HG02852 (cell line): Measurements from ENCODE around the gene MPRIP.

Experiments used
- ATAC-seq: cut with Tn5 transposase; IDR thresholded peaks from one replicate; pipeline ENCODE4 v1.9.1; 2021; ENCODE audit warnings: mild to moderate bottlenecking, moderate library complexity; ENCODE audit not compliant: unreplicated experiment

Gene MPRIP

DNA sequence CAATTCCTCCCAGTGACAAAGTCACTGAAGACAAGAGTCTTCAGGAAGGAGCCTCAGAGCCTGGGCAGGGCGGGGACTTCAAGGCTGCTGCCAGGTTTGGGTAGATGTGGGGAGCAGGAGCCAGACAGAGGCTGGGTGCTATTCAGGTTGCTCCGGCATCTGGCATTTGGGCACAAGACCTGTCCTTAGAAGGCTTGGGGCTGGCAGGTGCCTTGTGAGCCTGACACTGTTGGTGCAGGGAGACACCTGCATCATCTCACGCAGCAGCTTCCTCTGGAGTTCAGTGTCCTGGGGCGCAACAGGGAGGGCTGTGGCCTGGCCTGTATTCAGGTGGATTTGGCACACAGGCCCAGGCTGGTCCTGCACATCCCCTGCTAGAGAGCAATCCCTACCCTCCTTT is 65.0 kb downstream of the MPRIP start:
- no peak for ATAC-seq

DNA sequence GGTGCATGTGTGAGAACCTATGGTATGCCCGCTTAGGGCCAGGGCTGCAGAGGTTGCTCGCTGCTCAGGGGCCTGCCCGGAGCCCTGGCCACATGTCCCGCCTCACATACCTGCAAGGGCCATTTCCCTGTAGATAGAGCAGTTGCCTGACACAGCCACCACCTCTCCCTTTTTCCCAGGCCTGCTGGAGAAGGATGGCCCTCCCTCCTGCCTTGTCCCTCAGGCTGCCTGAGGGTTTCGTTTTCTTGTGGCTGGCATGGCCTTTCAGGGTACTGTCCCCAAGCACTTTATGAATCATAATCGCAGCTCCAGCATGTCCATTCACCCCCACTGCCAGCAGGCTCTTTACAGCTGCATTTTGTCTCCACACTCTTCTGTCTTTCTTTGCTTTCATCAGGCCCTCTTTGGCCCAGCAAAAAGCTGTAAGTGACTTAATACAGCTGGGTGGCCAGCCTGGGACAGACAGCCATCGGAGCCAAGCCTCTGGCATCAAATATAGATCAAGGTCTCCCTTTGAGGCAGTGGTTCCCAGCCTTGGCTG is 65.7 kb downstream of the MPRIP start:
- no peak for ATAC-seq

DNA sequence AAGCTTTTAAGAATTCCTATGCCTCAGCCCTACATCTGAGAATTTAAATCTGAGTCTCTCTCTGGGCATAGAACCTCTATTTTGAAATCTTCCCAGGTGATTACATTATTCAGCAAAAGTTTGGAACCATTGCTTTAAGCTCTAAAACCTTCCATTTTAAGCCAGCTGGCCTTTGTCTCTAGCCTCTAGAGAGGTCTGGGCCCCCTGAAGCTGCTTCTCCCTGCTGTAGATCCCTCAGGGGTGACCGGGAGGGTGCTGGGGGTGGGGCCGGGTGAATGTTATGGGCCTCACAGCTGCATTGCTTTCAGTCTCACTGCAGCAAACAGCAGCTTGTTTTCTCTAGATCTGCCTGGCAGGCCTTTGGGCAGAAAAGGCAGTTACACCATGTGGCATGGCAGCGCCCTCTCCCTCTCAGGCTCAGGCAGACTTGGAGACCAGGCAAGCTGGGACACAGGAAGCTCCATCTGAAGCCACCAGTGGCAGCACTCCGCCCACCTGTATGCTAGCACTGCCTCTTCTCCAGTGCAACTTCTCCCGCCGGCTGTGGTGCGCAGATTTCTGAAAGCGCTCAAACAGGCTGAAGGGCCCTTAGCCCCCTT is 66.3 kb downstream of the MPRIP start:
- ATAC-seq: no peak

DNA sequence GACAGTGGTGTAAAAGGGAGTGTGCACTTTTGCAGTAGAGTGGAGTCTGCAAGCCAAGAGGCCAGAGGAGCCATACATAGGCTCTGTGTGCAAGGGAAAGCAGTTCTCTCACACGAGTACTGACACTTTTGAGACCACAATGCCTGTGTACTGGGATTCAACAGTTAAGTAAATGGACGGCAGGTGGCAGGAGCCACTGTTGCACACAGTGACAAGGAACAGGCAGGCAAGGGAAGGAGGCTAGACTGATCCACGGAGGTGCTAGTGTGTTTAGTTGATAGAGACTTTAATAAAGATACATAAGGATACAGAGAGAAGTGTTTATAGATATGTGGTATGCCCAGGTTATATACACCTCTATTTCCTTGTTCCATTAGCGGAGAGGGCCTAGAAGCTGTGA is 67.0 kb downstream of the MPRIP start:
- ATAC-seq: no peak

DNA sequence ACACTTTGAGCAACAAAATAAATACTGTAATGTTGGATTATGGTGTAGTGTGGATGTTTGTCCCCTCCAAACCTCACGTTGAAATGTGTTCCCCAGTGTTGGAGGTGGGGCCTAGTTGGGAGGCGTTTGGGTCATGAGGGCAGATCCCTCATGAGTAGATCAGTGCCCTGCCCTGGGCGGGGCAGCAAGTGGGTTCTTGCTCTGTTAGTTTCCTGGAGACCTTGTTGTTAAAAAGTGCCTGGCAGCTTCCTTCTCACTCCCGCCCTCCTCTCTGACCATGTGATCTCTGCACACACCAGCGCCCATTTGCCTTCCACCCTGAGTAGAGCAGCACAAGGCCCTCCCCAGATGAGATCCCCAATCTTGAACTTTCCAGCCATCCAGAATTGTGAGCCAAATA is 67.7 kb downstream of the MPRIP start:
- no peak for ATAC-seq

DNA sequence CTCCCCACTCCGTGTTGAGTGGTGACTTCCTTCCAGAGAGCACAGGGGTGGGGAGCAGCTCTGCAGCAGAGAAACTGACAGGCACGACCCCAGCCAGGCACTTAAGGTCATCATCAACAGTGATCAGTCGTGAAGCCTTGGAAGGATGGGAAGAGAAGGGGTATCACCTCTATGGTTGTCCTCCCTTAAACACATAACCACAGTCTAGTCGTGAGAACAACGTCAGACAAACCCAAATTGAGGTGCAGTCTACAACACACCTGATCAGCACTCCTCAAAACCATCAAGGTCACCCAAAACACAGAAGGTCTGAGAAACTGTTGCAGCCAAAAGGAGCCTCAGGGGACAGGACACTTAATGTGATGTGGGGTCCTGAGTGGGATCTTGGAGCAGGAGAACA is 68.3 kb downstream of the MPRIP start:
- ATAC-seq: no peak

DNA sequence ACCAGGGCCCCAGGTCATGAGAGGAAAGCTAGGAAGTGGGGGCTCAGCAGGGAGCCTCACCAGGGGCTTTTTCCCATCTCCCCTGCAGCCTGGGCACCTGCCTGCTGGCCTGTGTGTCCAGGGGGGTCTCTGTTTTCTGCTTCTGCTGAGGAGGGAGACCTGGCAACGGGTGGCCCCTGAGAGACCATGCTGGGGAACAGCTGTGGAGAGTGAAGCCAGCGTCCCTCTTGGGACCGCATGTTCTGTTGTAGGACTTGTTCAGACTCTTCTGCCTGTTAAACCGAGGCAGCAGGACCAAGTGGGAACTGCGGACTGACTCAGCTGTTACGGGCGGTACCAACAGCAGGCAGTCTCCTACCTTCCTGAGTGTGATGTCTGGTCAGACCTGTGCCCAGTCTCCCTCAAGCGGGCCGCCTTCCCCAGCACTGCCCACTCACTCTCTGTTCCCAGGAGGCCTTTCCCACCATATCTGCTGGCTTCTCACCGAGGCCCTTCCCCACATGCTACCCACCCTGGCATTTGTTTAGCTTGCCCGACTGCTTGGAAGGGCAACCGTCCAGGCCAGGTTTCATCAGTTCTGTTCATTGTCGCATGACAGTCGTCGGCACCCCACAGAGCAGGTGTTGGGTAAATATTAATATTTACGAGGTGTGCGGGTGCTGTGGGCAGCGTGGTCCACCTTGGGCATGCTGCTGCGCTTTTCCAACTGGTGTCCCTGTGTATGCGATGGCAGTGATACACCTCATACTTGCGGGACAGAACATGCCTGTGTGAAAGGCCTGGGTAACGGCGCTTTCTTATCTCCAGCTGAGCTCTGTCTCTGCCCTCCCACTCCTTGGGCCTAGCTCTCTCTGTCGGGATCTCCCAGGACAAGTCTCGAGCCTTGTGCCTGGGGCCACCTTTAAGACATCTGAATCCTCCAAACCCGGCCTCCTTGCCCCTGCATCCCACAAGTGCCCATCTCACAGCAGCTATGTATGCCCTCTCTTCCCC is 69.4 kb downstream of the MPRIP start:
- no peak for ATAC-seq

DNA sequence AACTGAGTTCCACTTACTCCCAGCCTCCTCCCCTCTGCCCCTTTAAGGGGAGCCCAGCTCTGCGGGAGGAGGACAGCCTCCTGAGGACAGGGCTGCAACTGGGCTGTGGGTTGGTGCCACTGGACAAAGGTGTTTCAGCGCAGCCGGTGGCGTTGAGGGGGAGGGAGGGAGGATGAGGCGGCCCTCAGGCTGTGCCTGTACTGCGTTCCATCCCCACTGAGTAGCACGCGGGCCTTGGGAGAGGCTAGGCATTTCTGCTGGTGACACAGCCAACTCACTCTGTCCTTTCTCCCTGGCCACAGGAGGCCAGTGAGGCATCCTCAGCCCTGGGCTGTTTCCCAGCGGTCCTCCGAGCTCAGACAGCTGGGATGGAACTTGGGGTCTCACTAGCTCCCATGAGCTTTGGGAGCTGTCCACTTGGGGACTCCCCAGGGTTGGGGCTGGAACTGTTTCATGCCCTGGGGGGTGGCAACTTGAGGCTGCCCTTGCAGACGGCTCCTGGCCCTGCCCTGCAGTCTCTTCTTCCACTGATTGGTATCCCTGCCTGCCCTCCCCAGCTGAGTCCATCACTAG is 70.5 kb downstream of the MPRIP start:
- ATAC-seq: no peak

DNA sequence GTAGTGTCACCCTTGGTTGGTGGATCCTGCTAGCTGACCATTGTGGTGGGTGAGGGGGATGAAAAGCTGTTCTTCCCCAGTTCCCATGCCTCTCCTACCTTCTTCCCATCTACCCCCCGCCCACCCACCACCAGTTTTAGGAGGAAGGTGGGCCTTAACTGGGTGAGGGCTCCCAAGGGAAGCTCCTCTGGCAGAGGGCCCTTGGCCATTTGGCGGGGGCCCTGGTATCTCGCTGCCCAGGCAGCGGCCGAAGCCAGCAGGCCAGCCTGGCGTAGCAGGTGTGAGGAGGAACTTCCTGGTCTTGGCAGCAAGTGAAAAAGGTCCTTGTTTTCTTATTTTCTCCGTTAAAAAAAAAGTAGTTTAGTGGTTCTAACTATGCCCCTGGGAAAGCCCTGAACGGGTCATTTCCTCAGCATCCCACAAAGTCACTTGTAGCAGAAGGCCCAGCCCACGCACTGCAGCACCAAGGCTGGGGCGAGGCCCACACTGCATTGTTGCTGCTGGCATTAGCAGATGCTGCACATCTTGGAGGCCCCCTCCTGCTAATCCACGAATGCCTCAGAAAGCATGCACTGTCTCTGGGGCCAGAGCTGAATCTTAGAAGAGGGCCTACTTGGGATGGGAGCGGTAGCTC is 72.5 kb downstream of the MPRIP start:
- no peak for ATAC-seq

DNA sequence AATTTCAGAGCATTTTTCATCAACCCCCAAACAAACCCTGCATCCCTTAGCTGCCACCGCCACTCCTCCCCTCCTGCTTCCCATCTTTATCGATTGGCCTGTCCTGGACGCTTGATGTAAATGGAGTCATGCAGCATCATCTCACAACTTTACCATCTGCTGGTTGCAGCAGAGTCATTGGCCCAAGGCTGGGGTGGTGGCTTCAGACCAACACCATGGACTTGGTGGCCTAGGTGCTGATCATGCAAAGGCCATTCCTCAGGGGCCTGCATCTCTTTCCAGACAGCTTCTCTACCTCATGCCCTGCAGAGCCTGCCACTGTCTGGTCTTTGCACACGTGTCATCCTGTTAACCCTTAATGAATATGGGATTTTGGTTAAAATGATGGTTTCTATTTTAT is 73.4 kb downstream of the MPRIP start:
- no peak for ATAC-seq

DNA sequence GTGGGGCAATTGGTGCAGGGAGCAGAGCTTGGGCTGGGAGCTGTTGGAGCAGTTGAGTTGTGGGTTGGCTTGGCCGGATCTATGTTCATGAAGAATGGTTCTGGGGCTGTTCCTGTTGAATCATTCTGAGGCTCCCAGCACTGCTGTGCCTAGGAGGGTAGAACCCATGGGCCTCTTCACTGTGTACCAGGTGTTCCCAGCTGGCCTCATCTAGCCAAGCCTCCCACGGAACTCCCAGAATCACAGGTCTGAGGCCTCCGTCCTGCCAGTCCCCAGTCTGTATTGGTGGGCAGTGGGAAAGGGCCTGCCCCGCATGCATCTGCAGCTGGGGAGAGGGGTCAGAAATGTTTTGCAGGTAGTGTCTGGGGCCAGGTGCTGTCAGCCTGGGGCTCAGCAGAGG is 74.1 kb downstream of the MPRIP start:
- no peak for ATAC-seq

DNA sequence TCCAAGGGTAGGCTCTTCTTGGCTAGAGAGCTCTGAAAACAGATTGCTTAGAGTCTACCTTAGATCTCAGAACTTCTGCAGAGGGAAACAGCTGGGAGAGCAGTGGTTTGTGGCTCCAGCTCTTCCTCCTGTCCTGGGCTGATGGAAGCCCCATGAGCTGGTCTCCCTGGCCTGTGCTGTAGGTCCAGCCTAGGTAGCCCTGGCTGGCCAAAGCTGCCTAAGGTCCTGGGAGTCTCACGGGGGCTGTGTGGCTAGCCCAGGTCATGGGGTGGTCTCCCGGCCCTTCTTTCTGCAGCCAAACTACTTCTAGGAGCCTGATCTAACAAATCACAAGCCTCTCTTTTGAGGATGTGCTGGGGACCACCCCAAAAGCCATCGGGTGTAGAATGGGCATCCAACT is 75.7 kb downstream of the MPRIP start:
- ATAC-seq: no peak

DNA sequence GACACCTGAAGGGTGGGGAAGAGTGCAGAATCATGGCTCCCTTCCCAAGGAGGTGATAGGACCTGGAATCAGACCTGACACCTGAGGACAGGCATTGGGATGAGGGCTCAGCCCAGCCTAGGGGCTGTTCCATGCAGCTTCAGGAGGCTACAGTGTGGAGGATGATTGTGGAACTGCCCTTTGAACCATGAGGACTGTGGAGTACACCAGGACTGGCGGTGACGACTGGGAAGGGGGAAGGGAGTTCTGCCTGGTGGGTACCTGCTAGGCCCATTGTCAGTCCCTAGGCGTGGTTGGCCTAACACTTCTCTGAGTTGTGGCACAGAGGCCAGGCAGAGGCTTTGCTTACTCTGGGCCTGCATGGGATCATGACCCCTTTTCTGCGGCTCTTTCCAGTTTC is 76.1 kb downstream of the MPRIP start:
- no peak for ATAC-seq

DNA sequence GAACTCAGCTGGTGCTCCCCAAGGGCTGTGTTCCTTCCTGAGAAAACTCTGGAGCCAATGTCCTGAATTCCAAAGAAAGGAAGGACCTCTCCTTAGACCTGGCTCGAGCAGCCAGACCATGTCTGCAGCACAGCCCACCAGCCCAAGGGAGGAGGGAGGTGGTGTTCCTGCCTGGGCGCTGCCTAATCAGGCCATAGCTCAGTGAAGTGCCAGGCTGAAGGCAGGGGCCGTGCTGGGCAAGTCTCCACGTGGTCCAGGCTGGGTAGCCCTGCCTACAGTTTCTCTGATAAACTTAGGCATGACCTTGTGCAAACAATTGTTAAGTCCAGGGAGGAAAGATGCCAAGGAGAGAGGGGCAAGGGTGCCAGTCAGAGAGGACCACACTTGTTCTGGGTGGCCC is 76.8 kb downstream of the MPRIP start:
- ATAC-seq: no peak

DNA sequence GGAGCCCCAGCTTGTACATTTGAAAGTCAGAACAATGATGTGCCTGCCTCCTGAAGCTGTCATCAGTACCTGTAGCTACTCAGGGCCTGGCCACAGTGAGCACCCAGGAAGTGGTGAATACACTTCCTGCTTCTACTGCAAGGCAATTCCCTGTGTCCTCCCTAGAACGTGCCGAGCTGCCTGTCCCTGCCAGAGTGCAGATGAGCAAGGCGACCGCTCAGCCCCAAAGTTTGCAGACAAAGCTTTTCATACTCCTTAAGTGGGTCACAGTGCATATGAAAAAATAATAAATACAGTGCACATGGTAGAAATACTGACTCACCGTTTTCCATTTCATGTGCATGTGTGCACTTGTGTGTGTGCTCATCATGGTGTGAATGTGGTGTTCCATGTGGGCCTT is 77.3 kb downstream of the MPRIP start:
- ATAC-seq: no peak

DNA sequence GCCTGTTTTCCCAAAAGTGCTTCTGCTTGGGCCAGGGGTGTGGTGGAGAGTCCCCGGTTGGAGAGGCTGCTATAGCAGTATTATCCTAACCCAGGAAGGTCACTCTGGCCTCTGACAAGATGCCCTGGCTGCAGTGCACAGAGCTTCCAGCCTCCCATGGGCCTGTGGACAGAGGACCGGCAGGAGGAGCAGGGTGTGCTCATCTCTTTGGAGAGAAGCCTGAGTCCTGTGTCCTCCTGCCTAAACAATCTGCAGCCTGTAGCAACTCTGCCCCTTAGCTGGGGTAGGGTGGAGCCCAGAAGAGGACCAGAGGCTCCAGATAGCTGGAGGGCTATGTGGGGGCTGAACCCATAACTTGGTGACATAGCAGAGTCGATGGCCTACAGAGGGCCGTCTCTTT is 78.0 kb downstream of the MPRIP start:
- ATAC-seq: no peak

DNA sequence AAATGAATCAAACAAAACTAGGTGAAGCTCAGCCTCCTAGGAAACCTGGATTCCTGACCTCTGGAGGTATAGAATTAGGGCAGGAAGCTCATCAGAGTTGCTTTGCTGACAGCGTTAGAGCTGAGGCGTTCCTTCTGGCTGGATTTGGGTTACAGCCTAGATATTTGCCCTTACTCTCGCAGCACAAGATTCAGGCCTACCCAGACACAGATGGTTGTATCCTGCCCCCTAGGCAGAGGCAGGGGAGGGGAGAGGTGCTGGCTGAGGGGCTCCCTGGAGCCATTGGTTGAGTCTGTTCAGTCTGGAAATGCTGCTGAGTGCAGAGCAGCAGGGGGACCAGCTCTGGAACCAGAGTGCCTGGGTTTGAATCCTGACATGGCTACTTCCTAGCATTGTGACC is 78.4 kb downstream of the MPRIP start:
- ATAC-seq: no peak

DNA sequence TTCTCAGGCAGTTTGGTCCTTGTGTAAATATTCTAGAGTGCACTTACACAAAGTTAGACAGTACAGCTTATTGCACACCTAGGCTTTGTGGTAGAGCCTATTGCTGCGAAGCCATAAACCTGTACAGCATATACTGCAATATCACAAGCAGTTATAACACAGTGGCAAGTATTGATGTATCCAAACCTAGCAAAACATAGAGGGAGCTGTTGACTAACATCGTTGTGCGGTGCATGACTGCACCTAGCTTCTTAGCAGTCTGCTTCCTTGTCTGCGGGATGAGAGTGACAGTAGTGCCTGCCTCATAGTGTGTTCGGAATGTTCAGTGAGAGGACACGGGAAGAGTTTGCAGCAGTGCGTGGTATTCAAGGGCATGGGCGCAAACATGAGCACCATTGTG is 78.9 kb downstream of the MPRIP start:
- ATAC-seq: no peak

DNA sequence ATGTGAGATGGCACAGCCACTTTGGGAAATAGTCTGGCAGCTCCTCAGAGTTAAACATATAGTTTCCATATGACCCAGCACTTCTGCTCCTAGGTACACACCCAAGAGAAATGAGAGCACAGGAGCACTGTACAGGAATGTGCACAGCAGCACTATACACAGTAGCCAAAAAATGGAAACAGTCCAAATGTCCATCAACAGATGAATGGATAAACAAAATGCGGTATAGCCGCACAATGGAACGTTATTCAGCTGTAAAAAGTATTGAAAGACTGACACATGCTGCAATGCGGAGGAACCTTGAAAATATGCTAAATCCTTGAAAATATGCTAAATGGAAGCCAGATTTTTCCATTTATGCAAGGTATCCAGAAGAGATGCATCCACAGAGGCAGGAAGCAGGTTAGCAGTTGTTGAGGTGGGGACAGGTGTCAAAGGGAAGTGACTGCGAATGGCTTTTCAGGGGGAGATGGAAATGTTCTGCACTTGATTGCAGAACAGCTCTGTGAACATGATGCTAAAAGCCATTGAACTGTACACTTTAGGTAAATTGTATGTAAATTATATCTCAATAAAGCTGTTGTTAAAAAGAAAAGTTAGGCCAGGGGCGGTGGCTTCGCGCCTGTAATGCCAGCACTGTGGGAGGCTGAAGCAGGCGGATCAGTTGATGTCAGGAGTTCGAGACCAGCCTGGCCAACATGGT is 80.7 kb downstream of the MPRIP start:
- no peak for ATAC-seq

DNA sequence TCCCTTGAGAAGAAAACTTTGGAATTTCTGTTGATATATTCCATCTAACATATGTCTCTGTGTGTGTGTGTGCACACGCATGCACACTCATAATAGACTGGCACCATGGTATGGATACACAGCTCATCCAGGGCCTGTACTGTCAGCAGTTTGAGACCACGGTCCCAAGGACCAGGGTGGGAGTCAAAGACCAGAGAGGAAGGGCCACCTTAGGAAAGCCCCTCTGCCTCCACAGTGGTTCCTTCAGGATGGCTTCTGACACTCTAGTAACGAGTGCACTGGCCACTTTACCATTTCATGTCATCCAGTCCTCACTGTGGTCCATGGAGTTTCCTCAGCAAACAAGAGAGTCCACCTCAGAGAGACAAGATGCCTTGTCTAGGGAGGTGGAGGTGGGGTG is 82.1 kb downstream of the MPRIP start:
- ATAC-seq: no peak
